AG09319 (cell line): ENCODE measurements around the gene STOML1.

Source experiments
- DNase-seq: peaks from one replicate; pipeline ENCODE4 v3.0.0-alpha.2; 2010; ENCODE audit warnings: low read depth; ENCODE audit errors: extremely low read depth
- CTCF ChIP-seq: IDR thresholded peaks from 2 replicates; pipeline ENCODE4 v1.5.1; 2011; ENCODE audit warnings: low read depth, mild to moderate bottlenecking, inconsistent platforms, low read length, moderate library complexity

Gene STOML1

GRCh38 chr15:73991726-73992593 is at the start of gene STOML1:
Gene STOML1, minus strand, starts transcription at chr15:73992295. Its CDS starts 72 bp downstream, at chr15:73992223.
- DNase-seq = peak; percentile 82
- TF ChIP-seq CTCF = peak; percentile 64

DNA sequence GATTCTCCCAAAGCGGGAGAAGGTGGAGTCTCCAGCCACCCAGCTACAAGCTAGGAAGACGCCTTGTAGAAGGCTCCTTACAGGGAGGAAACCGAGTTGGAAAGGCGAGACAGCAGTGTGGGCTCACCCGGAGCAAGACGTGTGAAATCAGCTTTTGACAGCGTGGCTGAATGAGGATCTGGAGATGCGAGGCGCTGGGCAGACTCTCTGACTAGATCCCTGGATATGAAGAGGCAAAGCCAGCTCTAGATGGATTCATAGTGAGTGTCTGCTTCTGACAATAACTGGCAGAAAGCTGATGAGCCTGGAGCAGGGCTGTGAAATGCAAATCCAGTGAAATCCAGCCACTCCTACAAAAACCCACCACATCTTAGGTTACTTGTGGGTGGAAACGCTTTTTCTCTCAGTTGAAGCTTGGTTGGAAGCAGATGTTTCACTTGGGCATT is 49.2 kb upstream of the STOML1 start:
- DNase-seq = no peak
- no peak for TF ChIP-seq CTCF

GRCh38 chr15:74040109-74040850 is 48.2 kb upstream of the STOML1 start:
- TF ChIP-seq CTCF = no peak
- peak; percentile 75 for DNase-seq

GRCh38 chr15:74039656-74040010 is 47.5 kb upstream of the STOML1 start:
- no peak for TF ChIP-seq CTCF
- no peak for DNase-seq

GRCh38 chr15:74038707-74039655 is 46.9 kb upstream of the STOML1 start:
- DNase-seq = no peak
- no peak for TF ChIP-seq CTCF

GRCh38 chr15:74037171-74038117 is 45.3 kb upstream of the STOML1 start:
- no peak for TF ChIP-seq CTCF
- DNase-seq = no peak
